PC-3 (cell line): ENCODE measurements around the gene BRD9.
"Not testable (repeated sequence)": the region's sequence is repeated elsewhere in the genome, so short reads cannot be mapped to it uniquely, and the experiment has no call there.

Experiments
- CTCF ChIP-seq: fragments of 300-600 bp; sonication (generic); conservative IDR thresholded peaks from 2 replicates; pipeline ENCODE4 v1.5.1; 2017; ENCODE audit warnings: antibody characterized with exemption, low read depth, mild to moderate bottlenecking, low read length
- EZH2 ChIP-seq: fragments of 300-600 bp; sonication (generic); IDR thresholded peaks from one replicate; pipeline ENCODE4 v1.6.1; 2017; ENCODE audit warnings: antibody characterized with exemption, mild to moderate bottlenecking, low read length; ENCODE audit not compliant: unreplicated experiment

DNA sequence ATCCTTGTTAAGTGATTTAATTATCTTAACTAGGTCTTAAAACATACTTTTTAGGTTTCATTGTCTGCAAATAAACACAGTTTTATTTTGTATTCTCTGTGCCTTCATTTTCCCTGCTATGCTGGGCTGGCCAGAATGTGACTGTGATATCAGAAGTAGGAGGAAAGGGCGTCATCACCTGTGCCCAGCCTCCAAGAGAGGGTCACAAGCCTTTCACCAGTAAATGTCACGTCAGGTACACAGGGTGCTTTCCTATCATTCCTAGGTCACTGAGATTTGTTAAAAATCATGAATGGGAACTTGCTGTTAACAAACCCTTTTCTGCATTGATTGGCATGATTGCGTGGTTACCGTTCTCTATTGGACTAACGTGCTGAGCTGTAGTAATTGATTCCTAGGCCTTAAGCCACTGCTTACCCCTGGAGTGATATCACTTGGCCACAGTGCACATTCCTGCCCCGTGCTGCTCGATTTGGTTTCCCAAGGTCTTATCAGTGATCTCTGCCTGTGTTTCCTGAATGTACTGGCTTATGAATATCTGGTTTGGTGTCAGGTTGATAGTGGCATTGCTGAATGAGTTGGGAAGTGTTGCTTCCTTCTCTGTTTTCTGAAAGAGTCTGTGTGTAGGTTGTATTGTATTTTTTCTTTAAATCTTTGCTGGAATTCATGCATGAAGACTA, 56.5 kb downstream of the BRD9 start:
- TF ChIP-seq CTCF, EZH2: not testable (repeated sequence)
